Measurements from ENCODE around the gene ARHGAP24. TPM values are rescaled to one million over a fixed set of nuclear protein-coding genes. Genes with fewer than 3 reads are reported as not detected.

The ARHGAP24 gene
- total and polyA plus RNA-seq, 2 experiments from 2014 or later, result 0.21 to 0.36 TPM

GRCh38 chr4:85818700-85819099, 343.8 kb downstream of the ARHGAP24 start:
- ATAC-seq, result no peak
- H3K36me3 Mint-ChIP-seq (ENCODE audit: low read depth), result no peaks in the 10 kb centered on the region
- H3K4me1 ChIP-seq (ENCODE audit: insufficient read depth), result peaks cover 12% of the 10 kb centered on the region; the same call in 1 of the 2 replicates
- no peak overlapping the region for H3K4me3 ChIP-seq
- H3K9me2 ChIP-seq (ENCODE audit: insufficient read depth), result peaks cover 6% of the 10 kb centered on the region
- H3K4me1 Mint-ChIP-seq, result peaks cover 14% of the 10 kb centered on the region; the same call in 2 of the 3 replicates
- DNase-seq (ENCODE audit: low spot score), result no peak
- H4K20me1 ChIP-seq (replicated peaks; ENCODE audit: insufficient read depth), result no peaks in the 10 kb centered on the region
- no peak overlapping the region for H2AFZ ChIP-seq
- H3K36me3 ChIP-seq (ENCODE audit: insufficient read depth), result no peaks in the 10 kb centered on the region
- no peak overlapping the region for H3K4me2 ChIP-seq
- H3K4me3 Mint-ChIP-seq, result no peak overlapping the region
- no peaks in the 10 kb centered on the region for H3K27me3 Mint-ChIP-seq (ENCODE audit: insufficient read depth, low read depth, poor library complexity)
- peaks cover 2% of the 10 kb centered on the region; the same call in 1 of the 3 replicates for H3K9me3 Mint-ChIP-seq
- H3K27me3 ChIP-seq (ENCODE audit: insufficient read depth), result no peaks in the 10 kb centered on the region
- no peak for TF ChIP-seq REST (IDR thresholded peaks at IDR 0.05; ENCODE audit: unreplicated experiment)
- no peak for TF ChIP-seq ZNF331 (CRISPR knock-in tag; IDR thresholded peaks at IDR 0.05; ENCODE audit: low read depth)
- TF ChIP-seq POLR2AphosphoS5 (IDR thresholded peaks at IDR 0.05; ENCODE audit: low read depth), result no peak
- TF ChIP-seq ZNF114 (CRISPR knock-in tag; IDR thresholded peaks at IDR 0.05), result no peak
- TF ChIP-seq EZH2 (IDR thresholded peaks at IDR 0.05; ENCODE audit: low read depth, unreplicated experiment), result no peak
- no peak for TF ChIP-seq ZNF462 (CRISPR knock-in tag; IDR thresholded peaks at IDR 0.05)
- no peak for TF ChIP-seq NANOG (IDR thresholded peaks at IDR 0.05; ENCODE audit: borderline replicate concordance)
- no peak for TF ChIP-seq CREB1 (CRISPR knock-in tag; IDR thresholded peaks at IDR 0.05; ENCODE audit: low read depth)
- no peak for TF ChIP-seq ETS1 (IDR thresholded peaks at IDR 0.05)
- no peak for TF ChIP-seq JUNB (IDR thresholded peaks at IDR 0.05; ENCODE audit: unreplicated experiment)
- TF ChIP-seq STAT1 (IDR thresholded peaks at IDR 0.05; ENCODE audit: unreplicated experiment), result no peak
- no peak for TF ChIP-seq CTCF (conservative IDR thresholded peaks at IDR 0.05; ENCODE audit: low read depth in 2 of 2)
- H3K79me2 ChIP-seq (replicated peaks; ENCODE audit: insufficient read depth), result no peaks in the 10 kb centered on the region
- no peaks in the 10 kb centered on the region for H3F3A ChIP-seq (replicated peaks; ENCODE audit: low read depth)
- no peak overlapping the region for H3K27ac ChIP-seq (ENCODE audit: low read depth)
- H3K27ac Mint-ChIP-seq, result no peak overlapping the region
